GM23338 (cell line): Measurements from ENCODE around the gene CELSR3. TPM values are rescaled to one million over a fixed set of nuclear protein-coding genes. Genes with fewer than 3 reads are reported as not detected.

Experiments
- ATAC-seq: fragments of 200-7000 bp; cut with Tn5 transposase; 3 replicates; pipeline ENCODE4 v1.9.1; 2020
- DNase-seq: peaks from one replicate; pipeline ENCODE4 v3.0.0-alpha.2; 2015; ENCODE audit warnings: low spot score
- H2AFZ ChIP-seq: fragments of 200-600 bp; sonication (generic); 2 replicates; pipeline ENCODE4 v1.8.0; 2016; ENCODE audit warnings: antibody characterized with exemption, mild to moderate bottlenecking, moderate library complexity
- H3F3A ChIP-seq: fragments of 200-600 bp; sonication (generic); replicated peaks from 2 replicates; pipeline ENCODE4 v1.8.0; 2017; ENCODE audit warnings: antibody characterized with exemption, mixed run types, low read depth
- H3K27ac ChIP-seq: fragments of 200-600 bp; sonication (generic); 2 replicates; pipeline ENCODE4 v1.6.1; 2016; ENCODE audit warnings: low read depth
- H3K27me3 ChIP-seq: fragments of 200-600 bp; sonication (generic); 2 replicates; pipeline ENCODE4 v1.8.0; 2016; ENCODE audit warnings: mild to moderate bottlenecking, mixed run types, moderate library complexity; ENCODE audit not compliant: insufficient read depth
- H3K36me3 ChIP-seq: fragments of 200-600 bp; sonication (generic); 2 replicates; pipeline ENCODE4 v1.8.0; 2016; ENCODE audit warnings: mild to moderate bottlenecking; ENCODE audit not compliant: insufficient read depth
- H3K4me1 ChIP-seq: fragments of 200-600 bp; sonication (generic); 2 replicates; pipeline ENCODE4 v1.8.0; 2016; ENCODE audit warnings: mild to moderate bottlenecking, moderate library complexity; ENCODE audit not compliant: insufficient read depth
- H3K4me2 ChIP-seq: fragments of 200-600 bp; sonication (generic); 2 replicates; pipeline ENCODE4 v1.7.1; 2017; ENCODE audit warnings: mixed run types
- H3K4me3 ChIP-seq: fragments of 200-600 bp; sonication (generic); 2 replicates; pipeline ENCODE4 v1.6.1; 2016; ENCODE audit warnings: mixed run types
- H3K79me2 ChIP-seq: fragments of 200-600 bp; sonication (generic); replicated peaks from 2 replicates; pipeline ENCODE4 v1.8.0; 2017; ENCODE audit warnings: mild to moderate bottlenecking; ENCODE audit not compliant: insufficient read depth
- H3K9me2 ChIP-seq: fragments of 200-600 bp; sonication (generic); 2 replicates; pipeline ENCODE4 v1.8.0; 2017; ENCODE audit not compliant: insufficient read depth
- H4K20me1 ChIP-seq: fragments of 200-600 bp; sonication (generic); replicated peaks from 2 replicates; pipeline ENCODE4 v1.8.0; 2017; ENCODE audit warnings: mild to moderate bottlenecking; ENCODE audit not compliant: insufficient read depth
- H3K27ac Mint-ChIP-seq: 2 replicates; pipeline ENCODE4 v1.8.0; 2020; ENCODE audit warnings: inconsistent platforms, mild to moderate bottlenecking, moderate library complexity, mixed read lengths
- H3K27me3 Mint-ChIP-seq: 3 replicates; pipeline ENCODE4 v1.8.0; 2022; ENCODE audit warnings: low read depth, mild to moderate bottlenecking, moderate library complexity, mixed read lengths, inconsistent platforms; ENCODE audit not compliant: insufficient read depth, poor library complexity
- H3K36me3 Mint-ChIP-seq: 3 replicates; pipeline ENCODE4 v1.8.0; 2021; ENCODE audit warnings: low read depth, mild to moderate bottlenecking, inconsistent platforms, moderate library complexity, mixed read lengths
- H3K4me1 Mint-ChIP-seq: 3 replicates; pipeline ENCODE4 v1.8.0; 2020; ENCODE audit warnings: mild to moderate bottlenecking, inconsistent platforms, mixed read lengths
- H3K4me3 Mint-ChIP-seq: 3 replicates; pipeline ENCODE4 v1.8.0; 2021; ENCODE audit warnings: moderate library complexity, mild to moderate bottlenecking, inconsistent platforms, mixed read lengths
- H3K9me3 Mint-ChIP-seq: 3 replicates; pipeline ENCODE4 v1.8.0; 2020; ENCODE audit warnings: moderate library complexity, mild to moderate bottlenecking, inconsistent platforms, mixed read lengths
- CREB1 ChIP-seq: fragments of 250-450 bp; sonication (Bioruptor Pico); IDR thresholded peaks from 2 replicates; pipeline ENCODE4 v1.5.0; 2020; ENCODE audit warnings: low read depth, mild to moderate bottlenecking, moderate library complexity
- CTCF ChIP-seq, 2 experiments: fragments of 200-600 bp in 1 of 2; sonication (generic) in 1 of 2; conservative IDR thresholded peaks; 2 replicates each; pipeline versions ENCODE4 v1.5.1 to v1.6.1; 2016 to 2017; ENCODE audit warnings: antibody characterized with exemption in 2 of 2, low read depth in 2 of 2, mild to moderate bottlenecking in 2 of 2, moderate library complexity in 1 of 2
- EZH2 ChIP-seq: fragments of 200-600 bp; sonication (generic); IDR thresholded peaks from one replicate; pipeline ENCODE4 v1.8.0; 2017; ENCODE audit warnings: antibody characterized with exemption, mild to moderate bottlenecking, low read depth; ENCODE audit not compliant: unreplicated experiment
- EZH2phosphoT487 ChIP-seq: fragments of 200-600 bp; sonication (generic); IDR thresholded peaks from one replicate; pipeline ENCODE4 v1.8.1; 2018; ENCODE audit warnings: antibody characterized with exemption; ENCODE audit not compliant: unreplicated experiment
- JUNB ChIP-seq: IDR thresholded peaks from one replicate; pipeline ENCODE4 v1.6.1; 2016; ENCODE audit warnings: antibody characterized with exemption; ENCODE audit not compliant: unreplicated experiment
- NANOG ChIP-seq: IDR thresholded peaks from 2 replicates; pipeline ENCODE4 v1.6.1; 2016; ENCODE audit warnings: antibody characterized with exemption, borderline replicate concordance
- POLR2AphosphoS5 ChIP-seq: IDR thresholded peaks from 2 replicates; pipeline ENCODE4 v1.6.1; 2016; ENCODE audit warnings: antibody characterized with exemption, low read depth
- REST ChIP-seq: IDR thresholded peaks from one replicate; pipeline ENCODE4 v1.6.1; 2018; ENCODE audit warnings: antibody characterized with exemption; ENCODE audit not compliant: unreplicated experiment
- STAT1 ChIP-seq: IDR thresholded peaks from one replicate; pipeline ENCODE4 v1.6.1; 2016; ENCODE audit warnings: antibody characterized with exemption; ENCODE audit not compliant: unreplicated experiment
- ZNF114 ChIP-seq: fragments of 250-450 bp; sonication (Bioruptor Pico); IDR thresholded peaks from 2 replicates; pipeline ENCODE4 v1.5.0; 2020; ENCODE audit warnings: mild to moderate bottlenecking, moderate library complexity
- ZNF331 ChIP-seq: fragments of 250-450 bp; sonication (Bioruptor Pico); IDR thresholded peaks from 2 replicates; pipeline ENCODE4 v1.5.0; 2020; ENCODE audit warnings: low read depth, mild to moderate bottlenecking, moderate library complexity
- polyA plus RNA-seq: library from polyadenylated mRNA; unstranded; fragments of >200 nt; fragmentation: Nextera tagmentation; extraction: Ambion mirVana; gene quantifications from 2 replicates; pipeline ENCODE4 v1.2.1, GENCODE V29; 2016
- total RNA-seq: library from RNA; depleted of rRNA; stranded (reverse); fragments of >200 nt; shearing (Covaris generic); gene quantifications from 2 replicates; pipeline ENCODE4 v1.2.3, GENCODE V29; 2014

Gene CELSR3
- total and polyA plus RNA-seq, 2 experiments from 2014 or later: 7.5 to 33.3 TPM

- no peak for TF ChIP-seq REST
- TF ChIP-seq JUNB: no peak
Measured at GRCh38 chr3:48696601-48697000, 33.9 kb upstream of the CELSR3 start (continued).

DNA sequence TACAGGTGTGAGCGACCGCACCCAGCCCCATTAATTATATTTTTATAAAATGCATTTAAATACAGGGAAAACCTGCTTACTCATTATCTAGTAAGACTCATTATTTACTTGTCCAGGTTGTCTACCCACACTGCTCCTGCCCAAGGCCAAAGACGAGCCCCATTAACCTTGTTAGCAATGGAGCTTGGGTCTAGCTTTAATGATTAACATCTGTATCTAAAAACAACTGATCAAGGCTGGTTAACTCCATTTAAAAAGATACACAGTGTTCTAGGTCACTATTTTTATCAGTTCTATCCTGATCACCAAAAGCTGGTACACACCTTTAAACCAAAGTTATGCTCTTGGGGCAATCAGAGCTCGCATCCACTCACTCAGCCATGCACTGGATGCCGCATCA, 33.5 kb upstream of the CELSR3 start:
- H3K36me3 ChIP-seq: peaks cover 46% of the 10 kb centered on the region
- peak overlapping the region; percentile 39 for H3K27ac ChIP-seq
- Mint-ChIP-seq H3K36me3 (peaks cover 71% of the 10 kb centered on the region), H3K9me3 (no peaks in the 10 kb centered on the region), H3K4me3 (no peak overlapping the region), H3K4me1 (peaks cover 24% of the 10 kb centered on the region), H3K27ac (0 out of 2 replicates have a peak overlapping the region, but pooled peaks have one; percentile 65), H3K27me3 (no peaks in the 10 kb centered on the region)
- H3K9me2 ChIP-seq: no peaks in the 10 kb centered on the region
- no peaks in the 10 kb centered on the region for H3K27me3 ChIP-seq
- ATAC-seq (no peak), DNase-seq (no peak)
- H3F3A ChIP-seq: peaks cover 31% of the 10 kb centered on the region
- peaks cover 74% of the 10 kb centered on the region for H4K20me1 ChIP-seq
- H3K4me1 ChIP-seq: peaks cover 28% of the 10 kb centered on the region
- peaks cover 84% of the 10 kb centered on the region for H3K79me2 ChIP-seq
- no peak overlapping the region for H2AFZ ChIP-seq
- peak overlapping the region; percentile 14; the same call in 1 of the 2 replicates for H3K4me3 ChIP-seq
- H3K4me2 ChIP-seq: peak overlapping the region; percentile 62
- TF ChIP-seq ZNF114 (CRISPR knock-in tag) (no peak), EZH2phosphoT487 (no peak), CREB1 (CRISPR knock-in tag) (no peak), JUNB (no peak), EZH2 (no peak), NANOG (no peak), ZNF331 (CRISPR knock-in tag) (no peak), REST (no peak), STAT1 (no peak), CTCF (conservative IDR thresholded peaks at IDR 0.05; ENCODE audit: low read depth in 2 of 2) (no peak), POLR2AphosphoS5 (no peak)
